Skin epidermis (tissue), 12 donors: Measurements from ENCODE around the gene MAN2A2.

Experiments
- H3K27ac ChIP-seq, 21 experiments: fragments of 200-600 bp; sonication (generic) in 11 of 21; one replicate each; pipeline ENCODE4 v1.5.0; 2020; ENCODE audit warnings: mild to moderate bottlenecking in 3 of 21, inconsistent platforms in 2 of 21, moderate library complexity in 2 of 21
- H3K4me3 ChIP-seq, 7 experiments: fragments of 200-600 bp; sonication (generic) in 2 of 7; one replicate each; pipeline ENCODE4 v1.5.0; 2020; ENCODE audit warnings: inconsistent platforms in 2 of 7, mild to moderate bottlenecking in 2 of 7, moderate library complexity in 1 of 7

The MAN2A2 gene

GRCh38 chr15:90902840-90903732 is at the start of gene MAN2A2:
Gene MAN2A2, plus strand, starts transcription at chr15:90903302. Its CDS starts 906 bp downstream, at chr15:90904208.
- H3K4me3 ChIP-seq = peak within 1 kb of the TSS; percentile 71 to 86 (median 78)
- H3K27ac ChIP-seq = peak within 1 kb of the TSS; percentile 52 to 96 (median 90)

- peak overlapping the region in 1 of 21 experiments; percentile 14 for H3K27ac ChIP-seq
- H3K4me3 ChIP-seq = no peak overlapping the region
These were observed 48.0 kb upstream of the MAN2A2 start for GRCh38 chr15:90855139-90855538.

GRCh38 chr15:90857337-90857736 is 45.8 kb upstream of the MAN2A2 start:
- H3K27ac ChIP-seq = peak overlapping the region in 4 of 21 experiments; percentile 6 to 31 (median 14)
- H3K4me3 ChIP-seq = no peak overlapping the region

- H3K27ac ChIP-seq = peak overlapping the region in 1 of 21 experiments; percentile 14
- H3K4me3 ChIP-seq = no peak overlapping the region
These were observed 45.1 kb upstream of the MAN2A2 start for GRCh38 chr15:90857883-90858443.

GRCh38 chr15:90859234-90860131 is 43.6 kb upstream of the MAN2A2 start:
- Histone ChIP-seq H3K27ac (peak overlapping the region in 2 of 21 experiments; percentile 2 to 27), H3K4me3 (no peak overlapping the region)

GRCh38 chr15:90860450-90860849 is 42.7 kb upstream of the MAN2A2 start:
- H3K27ac ChIP-seq = no peak overlapping the region
- H3K4me3 ChIP-seq = no peak overlapping the region

GRCh38 chr15:90860942-90861675 is 42.0 kb upstream of the MAN2A2 start:
- no peak overlapping the region for H3K27ac ChIP-seq
- no peak overlapping the region for H3K4me3 ChIP-seq

- Histone ChIP-seq H3K27ac (peak overlapping the region in 4 of 21 experiments; percentile 12 to 29 (median 21)), H3K4me3 (no peak overlapping the region)
These were observed 40.6 kb upstream of the MAN2A2 start for GRCh38 chr15:90862487-90862886.

- Histone ChIP-seq H3K4me3 (no peak overlapping the region), H3K27ac (peak overlapping the region in 9 of 21 experiments; percentile 9 to 53 (median 23))
These were observed 39.9 kb upstream of the MAN2A2 start for GRCh38 chr15:90862964-90863778.

GRCh38 chr15:90863987-90864386 is 39.1 kb upstream of the MAN2A2 start:
- Histone ChIP-seq H3K27ac (peak overlapping the region in 6 of 21 experiments; percentile 2 to 53 (median 20)), H3K4me3 (no peak overlapping the region)

GRCh38 chr15:90864507-90864906 is 38.6 kb upstream of the MAN2A2 start:
- H3K27ac ChIP-seq = peak overlapping the region in 4 of 21 experiments; percentile 2 to 53 (median 14)

GRCh38 chr15:90865702-90866101 is 37.4 kb upstream of the MAN2A2 start:
- no peak overlapping the region for H3K27ac ChIP-seq
- H3K4me3 ChIP-seq = no peak overlapping the region

More at GRCh38 chr15:90864507-90864906, 38.6 kb upstream of the MAN2A2 start:
- H3K4me3 ChIP-seq = no peak overlapping the region

GRCh38 chr15:90866161-90866715 is 36.9 kb upstream of the MAN2A2 start:
- H3K27ac ChIP-seq = no peak overlapping the region
- H3K4me3 ChIP-seq = no peak overlapping the region

- H3K4me3 ChIP-seq = no peak overlapping the region
- H3K27ac ChIP-seq = no peak overlapping the region
These were observed 36.3 kb upstream of the MAN2A2 start for GRCh38 chr15:90866800-90867199.

GRCh38 chr15:90868261-90868689 is 34.8 kb upstream of the MAN2A2 start, which contains the start of gene FURIN:
Gene FURIN, plus strand, starts transcription at chr15:90868588. Its CDS starts 7,153 bp downstream, at chr15:90875741.
- H3K4me3 ChIP-seq = peak within 1 kb of the TSS in 4 of 7 experiments; percentile 20 to 94 (median 48)
- peak within 1 kb of the TSS in 20 of 21 experiments; percentile 92 to 99 (median 98) for H3K27ac ChIP-seq

- Histone ChIP-seq H3K4me3 (peak overlapping the region in 4 of 7 experiments; percentile 20 to 94 (median 48)), H3K27ac (peak overlapping the region in 20 of 21 experiments; percentile 92 to 99 (median 98))
These were observed 34.0 kb upstream of the MAN2A2 start for GRCh38 chr15:90869140-90869541.

GRCh38 chr15:90869601-90870353 is 33.3 kb upstream of the MAN2A2 start:
- Histone ChIP-seq H3K4me3 (peak overlapping the region in 6 of 7 experiments; percentile 74 to 94 (median 87)), H3K27ac (peak overlapping the region in 20 of 21 experiments; percentile 92 to 99 (median 98))
